ENCODE data around the gene ABCC6. TPM values are rescaled to one million over a fixed set of nuclear protein-coding genes. Genes with fewer than 3 reads are reported as not detected.
"Not testable (repeated sequence)": the region's sequence is repeated elsewhere in the genome, so short reads cannot be mapped to it uniquely, and the experiment has no call there.

Gene ABCC6
- total RNA-seq (2021): 1.1 TPM in 2 replicates
- long read RNA-seq, partial matches to known transcripts: 0 of 3 reads
- long read RNA-seq, other reads (novel, unspliced or antisense): 2 of 3 reads

DNA sequence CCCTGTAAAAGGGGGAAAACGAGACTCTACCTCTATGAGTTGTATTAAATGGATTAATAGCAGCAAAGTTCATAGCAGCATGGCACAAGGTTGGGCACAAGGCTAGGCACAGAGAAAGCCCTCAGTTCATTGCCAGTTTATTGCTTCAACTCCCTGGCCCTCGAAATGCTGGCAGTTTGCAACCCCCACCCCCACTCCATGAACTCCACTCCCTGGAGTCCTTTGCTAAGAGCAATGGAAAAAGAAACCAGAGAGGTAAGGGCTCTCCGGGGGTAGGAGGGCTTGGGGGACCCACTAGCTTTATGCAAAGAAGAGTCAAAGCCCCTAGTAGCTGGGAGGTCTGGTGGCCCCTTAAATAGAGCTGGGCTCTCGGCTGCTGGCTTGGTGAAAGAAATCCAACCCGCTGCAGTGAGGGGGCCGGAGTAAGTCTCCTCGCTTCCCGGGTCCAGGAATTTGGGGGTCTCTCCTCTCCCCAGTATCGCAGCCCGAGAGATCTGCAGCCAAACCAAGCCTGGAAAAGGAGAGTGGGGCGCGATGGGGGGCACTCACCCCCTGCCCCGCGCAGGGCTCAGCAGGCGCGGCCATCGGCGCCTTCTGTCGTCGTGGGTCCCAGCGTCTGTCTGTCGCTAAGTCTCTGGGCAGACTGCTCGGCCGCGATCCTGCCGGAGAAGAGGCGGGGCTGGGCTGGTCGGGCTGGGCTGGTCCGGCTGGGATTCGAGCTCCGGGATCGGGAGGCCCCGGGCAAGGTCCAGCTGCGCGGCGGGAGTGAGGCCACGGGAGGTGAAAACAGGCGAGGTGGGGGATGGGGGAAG, at the start of gene ABCC6:
TSS of gene ABCC6 (minus strand) at position 645 of the 812 bp plus-strand sequence. CDS start at position 585, 60 bp downstream.
- WGBS (ENCODE audit: extremely low coverage, insufficient read length, low lambda C conversion rate): no CpG with 5 or more reads among the region's 38 CpGs
- H3T11ph ChIP-seq (ENCODE audit: low read length); H3K9me3 Mint-ChIP-seq; DNase-seq; H3K36me3 Mint-ChIP-seq (ENCODE audit: insufficient read depth in 1 of 3, low read depth in 3 of 3); H3K23me2 ChIP-seq (ENCODE audit: insufficient read length, low read depth, low read length, poor library complexity, severe bottlenecking); H3K9me3 ChIP-seq (ENCODE audit: control insufficient read depth, low read depth, low read length); H4K91ac ChIP-seq (ENCODE audit: insufficient read length, low read depth, low read length); H3K9ac ChIP-seq (ENCODE audit: extremely low read depth, insufficient read length, low read length); H3K27ac Mint-ChIP-seq; H4K20me1 ChIP-seq (ENCODE audit: control insufficient read depth, insufficient read depth, insufficient read length); H3K23ac ChIP-seq (ENCODE audit: insufficient read length, low read depth, low read length); H3K4me2 ChIP-seq (ENCODE audit: insufficient read depth, insufficient read length, low read length); H3K56ac ChIP-seq (ENCODE audit: insufficient read length, low read depth, low read length); H2BK20ac ChIP-seq (ENCODE audit: low read depth, low read length, poor library complexity, severe bottlenecking); H3K4me1 Mint-ChIP-seq; H4K5ac ChIP-seq (ENCODE audit: insufficient read length, low read depth, low read length); H2BK120ac ChIP-seq (ENCODE audit: low read depth, low read length, poor library complexity, severe bottlenecking); H2AFZ ChIP-seq (ENCODE audit: low read length); H3K14ac ChIP-seq (ENCODE audit: insufficient read depth, low read length); H2AK5ac ChIP-seq (ENCODE audit: insufficient read length, low read length); H3K18ac ChIP-seq (ENCODE audit: insufficient read length, low read depth, low read length); H2BK12ac ChIP-seq (ENCODE audit: insufficient read length, low read depth, low read length); H2BK5ac ChIP-seq (ENCODE audit: insufficient read length, low read length); H3K79me2 ChIP-seq (ENCODE audit: insufficient read depth, low read length); H3K27me3 Mint-ChIP-seq (ENCODE audit: low read depth); H4K8ac ChIP-seq (replicated peaks; ENCODE audit: insufficient read length, low read depth, low read length); H3K27me3 ChIP-seq (ENCODE audit: insufficient read depth, low read length); H3K79me1 ChIP-seq (ENCODE audit: insufficient read depth, low read depth, low read length, poor library complexity, severe bottlenecking); H3K4ac ChIP-seq (ENCODE audit: low read depth, low read length); H3K27ac ChIP-seq (ENCODE audit: insufficient read length, low read depth, low read length); H3K4me1 ChIP-seq (ENCODE audit: insufficient read depth, low read length); H2BK15ac ChIP-seq (ENCODE audit: low read depth, low read length): not testable (repeated sequence)
- H3K4me3 Mint-ChIP-seq: peak within 1 kb of the TSS; percentile 52 to 72

DNA sequence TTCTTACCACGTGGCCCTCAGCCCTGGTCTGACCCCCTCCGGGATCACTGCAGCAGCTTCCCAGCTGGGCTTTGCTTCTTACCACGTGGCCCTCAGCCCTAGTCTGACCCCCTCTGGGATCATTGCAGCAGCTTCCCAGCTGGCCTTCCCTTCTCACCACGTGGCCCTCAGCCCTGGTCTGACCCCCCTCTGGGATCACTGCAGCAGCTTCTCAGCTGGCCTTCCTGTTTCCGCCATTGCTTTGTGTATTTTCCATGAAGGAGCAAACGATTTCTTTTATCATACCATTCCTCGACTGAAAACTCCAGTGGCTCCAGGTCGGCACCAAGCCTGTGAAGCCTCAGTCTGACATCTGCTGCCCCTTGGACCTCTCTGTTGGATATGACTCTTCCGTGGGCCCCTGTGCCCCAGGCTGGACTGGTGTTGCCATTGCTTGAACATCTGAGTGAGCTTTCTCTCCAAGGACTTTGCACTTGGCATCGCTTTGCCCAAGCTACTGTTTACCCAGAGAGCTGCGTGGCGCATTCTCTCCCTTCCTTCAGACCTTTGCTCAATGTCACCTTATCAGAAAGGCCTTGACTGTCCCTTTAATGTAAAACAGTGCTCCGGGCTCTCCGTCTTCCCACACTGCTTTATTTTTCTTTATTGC, 49.4 kb upstream of the ABCC6 start:
- H3K4me2 ChIP-seq (ENCODE audit: insufficient read depth, insufficient read length, low read length); H2BK5ac ChIP-seq (ENCODE audit: insufficient read length, low read length); H3K9ac ChIP-seq (ENCODE audit: extremely low read depth, insufficient read length, low read length); H3K18ac ChIP-seq (ENCODE audit: insufficient read length, low read depth, low read length); H2BK12ac ChIP-seq (ENCODE audit: insufficient read length, low read depth, low read length); H3K4me1 ChIP-seq (ENCODE audit: insufficient read depth, low read length); H3K27ac ChIP-seq (ENCODE audit: insufficient read length, low read depth, low read length); H3K4me1 Mint-ChIP-seq; H4K5ac ChIP-seq (ENCODE audit: insufficient read length, low read depth, low read length); H3T11ph ChIP-seq (ENCODE audit: low read length); H3K4me3 Mint-ChIP-seq; H2AFZ ChIP-seq (ENCODE audit: low read length); H3K27me3 ChIP-seq (ENCODE audit: insufficient read depth, low read length); H3K27me3 Mint-ChIP-seq (ENCODE audit: low read depth); H2AK5ac ChIP-seq (ENCODE audit: insufficient read length, low read length); H4K8ac ChIP-seq (replicated peaks; ENCODE audit: insufficient read length, low read depth, low read length); H3K79me2 ChIP-seq (ENCODE audit: insufficient read depth, low read length); H2BK15ac ChIP-seq (ENCODE audit: low read depth, low read length); DNase-seq; H3K9me3 ChIP-seq (ENCODE audit: control insufficient read depth, low read depth, low read length); H3K23me2 ChIP-seq (ENCODE audit: insufficient read length, low read depth, low read length, poor library complexity, severe bottlenecking); H3K27ac Mint-ChIP-seq; H3K14ac ChIP-seq (ENCODE audit: insufficient read depth, low read length); H4K20me1 ChIP-seq (ENCODE audit: control insufficient read depth, insufficient read depth, insufficient read length); H3K23ac ChIP-seq (ENCODE audit: insufficient read length, low read depth, low read length); H3K4ac ChIP-seq (ENCODE audit: low read depth, low read length); H3K56ac ChIP-seq (ENCODE audit: insufficient read length, low read depth, low read length); H3K79me1 ChIP-seq (ENCODE audit: insufficient read depth, low read depth, low read length, poor library complexity, severe bottlenecking); H2BK120ac ChIP-seq (ENCODE audit: low read depth, low read length, poor library complexity, severe bottlenecking); H2BK20ac ChIP-seq (ENCODE audit: low read depth, low read length, poor library complexity, severe bottlenecking); H4K91ac ChIP-seq (ENCODE audit: insufficient read length, low read depth, low read length); H3K9me3 Mint-ChIP-seq: not testable (repeated sequence)
- H3K36me3 Mint-ChIP-seq (ENCODE audit: insufficient read depth in 1 of 3, low read depth in 3 of 3): peaks cover 5 to 13% (median 11%) of the 10 kb centered on the region in 3 experiments; a peak in 6 of 7 replicates
- no CpG with 5 or more reads among the region's 14 CpGs for WGBS (ENCODE audit: extremely low coverage, insufficient read length, low lambda C conversion rate)
